ENCODE results near the gene MTARC2. TPM values are rescaled to one million over a fixed set of nuclear protein-coding genes. Genes with fewer than 3 reads are reported as not detected.

MTARC2 gene
- total and polyA plus RNA-seq, 10 of the 15 experiments (the other 5 are each of a cell fraction or from before 2014, with no cell fraction given): 1.9 to 5.5 (median 3.3) TPM

DNA sequence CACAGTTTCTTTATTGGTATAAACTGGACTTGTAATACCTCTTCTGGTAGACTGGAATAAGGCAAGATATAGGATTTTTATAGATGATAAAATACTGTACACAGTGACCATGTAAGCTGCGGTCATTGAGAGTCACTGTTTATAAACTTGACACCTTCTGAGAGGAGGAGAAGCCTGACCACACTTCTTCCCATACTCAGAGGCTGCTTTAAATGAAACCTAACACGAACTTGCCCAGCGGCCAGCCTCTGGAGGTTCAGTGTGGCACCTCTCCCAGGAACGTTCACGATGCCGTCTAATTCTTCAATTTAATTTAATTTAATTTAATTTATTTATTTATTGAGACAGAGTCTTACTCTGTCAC is 61.0 kb downstream of the MTARC2 start:
- no peaks in the 10 kb centered on the region for H3K79me2 ChIP-seq (ENCODE audit: control insufficient read depth, insufficient read depth, low read length)
- no peak overlapping the region for H2AFZ ChIP-seq (ENCODE audit: control insufficient read depth, low read depth, low read length)
- TF ChIP-seq, protein P1, sequence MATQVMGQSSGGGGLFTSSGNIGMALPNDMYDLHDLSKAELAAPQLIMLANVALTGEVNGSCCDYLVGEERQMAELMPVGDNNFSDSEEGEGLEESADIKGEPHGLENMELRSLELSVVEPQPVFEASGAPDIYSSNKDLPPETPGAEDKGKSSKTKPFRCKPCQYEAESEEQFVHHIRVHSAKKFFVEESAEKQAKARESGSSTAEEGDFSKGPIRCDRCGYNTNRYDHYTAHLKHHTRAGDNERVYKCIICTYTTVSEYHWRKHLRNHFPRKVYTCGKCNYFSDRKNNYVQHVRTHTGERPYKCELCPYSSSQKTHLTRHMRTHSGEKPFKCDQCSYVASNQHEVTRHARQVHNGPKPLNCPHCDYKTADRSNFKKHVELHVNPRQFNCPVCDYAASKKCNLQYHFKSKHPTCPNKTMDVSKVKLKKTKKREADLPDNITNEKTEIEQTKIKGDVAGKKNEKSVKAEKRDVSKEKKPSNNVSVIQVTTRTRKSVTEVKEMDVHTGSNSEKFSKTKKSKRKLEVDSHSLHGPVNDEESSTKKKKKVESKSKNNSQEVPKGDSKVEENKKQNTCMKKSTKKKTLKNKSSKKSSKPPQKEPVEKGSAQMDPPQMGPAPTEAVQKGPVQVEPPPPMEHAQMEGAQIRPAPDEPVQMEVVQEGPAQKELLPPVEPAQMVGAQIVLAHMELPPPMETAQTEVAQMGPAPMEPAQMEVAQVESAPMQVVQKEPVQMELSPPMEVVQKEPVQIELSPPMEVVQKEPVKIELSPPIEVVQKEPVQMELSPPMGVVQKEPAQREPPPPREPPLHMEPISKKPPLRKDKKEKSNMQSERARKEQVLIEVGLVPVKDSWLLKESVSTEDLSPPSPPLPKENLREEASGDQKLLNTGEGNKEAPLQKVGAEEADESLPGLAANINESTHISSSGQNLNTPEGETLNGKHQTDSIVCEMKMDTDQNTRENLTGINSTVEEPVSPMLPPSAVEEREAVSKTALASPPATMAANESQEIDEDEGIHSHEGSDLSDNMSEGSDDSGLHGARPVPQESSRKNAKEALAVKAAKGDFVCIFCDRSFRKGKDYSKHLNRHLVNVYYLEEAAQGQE (IDR thresholded peaks at IDR 0.05; ENCODE audit: low read depth, low read length): no peak
- TF ChIP-seq, protein P2, sequence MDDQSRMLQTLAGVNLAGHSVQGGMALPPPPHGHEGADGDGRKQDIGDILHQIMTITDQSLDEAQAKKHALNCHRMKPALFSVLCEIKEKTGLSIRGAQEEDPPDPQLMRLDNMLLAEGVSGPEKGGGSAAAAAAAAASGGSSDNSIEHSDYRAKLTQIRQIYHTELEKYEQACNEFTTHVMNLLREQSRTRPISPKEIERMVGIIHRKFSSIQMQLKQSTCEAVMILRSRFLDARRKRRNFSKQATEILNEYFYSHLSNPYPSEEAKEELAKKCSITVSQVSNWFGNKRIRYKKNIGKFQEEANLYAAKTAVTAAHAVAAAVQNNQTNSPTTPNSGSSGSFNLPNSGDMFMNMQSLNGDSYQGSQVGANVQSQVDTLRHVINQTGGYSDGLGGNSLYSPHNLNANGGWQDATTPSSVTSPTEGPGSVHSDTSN (IDR thresholded peaks at IDR 0.05; ENCODE audit: insufficient replicate concordance, low read depth, low read length): no peak
- no peak for TF ChIP-seq HCFC1 (IDR thresholded peaks at IDR 0.05; ENCODE audit: low read length)
- TF ChIP-seq SREBF1 (IDR thresholded peaks at IDR 0.05; ENCODE audit: low read length): no peak
- no peak for TF ChIP-seq TBL1XR1 (IDR thresholded peaks at IDR 0.05; ENCODE audit: low read depth, low read length)
- no peak for TF ChIP-seq ATF7 (IDR thresholded peaks at IDR 0.05; ENCODE audit: low read depth)
- no peak for TF ChIP-seq MYB (IDR thresholded peaks at IDR 0.05; ENCODE audit: borderline replicate concordance, low read depth, low read length)
- TF ChIP-seq, protein P3, sequence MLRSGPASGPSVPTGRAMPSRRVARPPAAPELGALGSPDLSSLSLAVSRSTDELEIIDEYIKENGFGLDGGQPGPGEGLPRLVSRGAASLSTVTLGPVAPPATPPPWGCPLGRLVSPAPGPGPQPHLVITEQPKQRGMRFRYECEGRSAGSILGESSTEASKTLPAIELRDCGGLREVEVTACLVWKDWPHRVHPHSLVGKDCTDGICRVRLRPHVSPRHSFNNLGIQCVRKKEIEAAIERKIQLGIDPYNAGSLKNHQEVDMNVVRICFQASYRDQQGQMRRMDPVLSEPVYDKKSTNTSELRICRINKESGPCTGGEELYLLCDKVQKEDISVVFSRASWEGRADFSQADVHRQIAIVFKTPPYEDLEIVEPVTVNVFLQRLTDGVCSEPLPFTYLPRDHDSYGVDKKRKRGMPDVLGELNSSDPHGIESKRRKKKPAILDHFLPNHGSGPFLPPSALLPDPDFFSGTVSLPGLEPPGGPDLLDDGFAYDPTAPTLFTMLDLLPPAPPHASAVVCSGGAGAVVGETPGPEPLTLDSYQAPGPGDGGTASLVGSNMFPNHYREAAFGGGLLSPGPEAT (IDR thresholded peaks at IDR 0.05; ENCODE audit: low read depth): no peak
- TF ChIP-seq, protein P4, sequence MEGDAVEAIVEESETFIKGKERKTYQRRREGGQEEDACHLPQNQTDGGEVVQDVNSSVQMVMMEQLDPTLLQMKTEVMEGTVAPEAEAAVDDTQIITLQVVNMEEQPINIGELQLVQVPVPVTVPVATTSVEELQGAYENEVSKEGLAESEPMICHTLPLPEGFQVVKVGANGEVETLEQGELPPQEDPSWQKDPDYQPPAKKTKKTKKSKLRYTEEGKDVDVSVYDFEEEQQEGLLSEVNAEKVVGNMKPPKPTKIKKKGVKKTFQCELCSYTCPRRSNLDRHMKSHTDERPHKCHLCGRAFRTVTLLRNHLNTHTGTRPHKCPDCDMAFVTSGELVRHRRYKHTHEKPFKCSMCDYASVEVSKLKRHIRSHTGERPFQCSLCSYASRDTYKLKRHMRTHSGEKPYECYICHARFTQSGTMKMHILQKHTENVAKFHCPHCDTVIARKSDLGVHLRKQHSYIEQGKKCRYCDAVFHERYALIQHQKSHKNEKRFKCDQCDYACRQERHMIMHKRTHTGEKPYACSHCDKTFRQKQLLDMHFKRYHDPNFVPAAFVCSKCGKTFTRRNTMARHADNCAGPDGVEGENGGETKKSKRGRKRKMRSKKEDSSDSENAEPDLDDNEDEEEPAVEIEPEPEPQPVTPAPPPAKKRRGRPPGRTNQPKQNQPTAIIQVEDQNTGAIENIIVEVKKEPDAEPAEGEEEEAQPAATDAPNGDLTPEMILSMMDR (IDR thresholded peaks at IDR 0.05 in 2 of 3, conservative IDR thresholded peaks at IDR 0.05 in 1 of 3; ENCODE audit: control insufficient read depth in 2 of 3, extremely low read depth in 1 of 3, insufficient read depth in 1 of 3, low read depth in 3 of 3, low read length in 3 of 3): no peak
- no peak for TF ChIP-seq POLR2AphosphoS2 (IDR thresholded peaks at IDR 0.05; ENCODE audit: low read depth, low read length)
- TF ChIP-seq, protein P5, sequence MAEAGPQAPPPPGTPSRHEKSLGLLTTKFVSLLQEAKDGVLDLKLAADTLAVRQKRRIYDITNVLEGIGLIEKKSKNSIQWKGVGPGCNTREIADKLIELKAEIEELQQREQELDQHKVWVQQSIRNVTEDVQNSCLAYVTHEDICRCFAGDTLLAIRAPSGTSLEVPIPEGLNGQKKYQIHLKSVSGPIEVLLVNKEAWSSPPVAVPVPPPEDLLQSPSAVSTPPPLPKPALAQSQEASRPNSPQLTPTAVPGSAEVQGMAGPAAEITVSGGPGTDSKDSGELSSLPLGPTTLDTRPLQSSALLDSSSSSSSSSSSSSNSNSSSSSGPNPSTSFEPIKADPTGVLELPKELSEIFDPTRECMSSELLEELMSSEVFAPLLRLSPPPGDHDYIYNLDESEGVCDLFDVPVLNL (IDR thresholded peaks at IDR 0.05; ENCODE audit: low read depth, low read length): no peak
- no peak for TF ChIP-seq NFYB (IDR thresholded peaks at IDR 0.05; ENCODE audit: insufficient read depth, low read depth, low read length)
- no peak for TF ChIP-seq CBX5 (IDR thresholded peaks at IDR 0.05; ENCODE audit: low read depth)
- H3K4me1 ChIP-seq (ENCODE audit: control insufficient read depth, insufficient read depth, low read length): no peaks in the 10 kb centered on the region
- ChIA-PET POLR2A (no interaction called here), SMC1A (ENCODE audit: uncharacterized antibody, unreplicated experiment) (interaction anchor here (1.4 to 2.4 kb wide), 3 partner anchors 14 to 626 kb away, joined by 3 to 11 read pairs (median 5); no protein-coding TSS in a partner anchor), CTCF (interaction anchor here (0.9 to 5.6 kb wide), 6 partner anchors 10 to 648 kb away, joined by 3 to 45 read pairs (median 4); no protein-coding TSS in a partner anchor), RAD21 (ENCODE audit: unreplicated experiment) (interaction anchor here (1.4 to 2.7 kb wide), 3 partner anchors 394 to 622 kb away, joined by 3 to 9 read pairs (median 4); no protein-coding TSS in a partner anchor)
- intact Hi-C loops (cut with micrococcal nuclease; ENCODE audit: unreplicated experiment): no loop called here
- no peaks in the 10 kb centered on the region for H3K36me3 ChIP-seq (ENCODE audit: control insufficient read depth in 2 of 2, insufficient read depth in 2 of 2, low read length in 1 of 2)
- DNase-seq (ENCODE audit: low read depth, low spot score): no peak
- in situ Hi-C loops (cut with MboI): no loop called here
- no peak overlapping the region for H3K4me3 ChIP-seq
- H3K9ac ChIP-seq (ENCODE audit: control insufficient read depth, insufficient read depth, low read length): no peak overlapping the region
- WGBS (ENCODE audit: insufficient coverage, insufficient replicate concordance, low lambda C conversion rate, missing lambda C conversion rate): 52% methylated on average over 6 of the region's 6 CpGs
- no peaks in the 10 kb centered on the region; a peak in 1 of 4 replicates for H3K27me3 ChIP-seq (replicated peaks in 1 of 2; ENCODE audit: control insufficient read depth in 2 of 2, insufficient read depth in 2 of 2, low read length in 1 of 2)
- no peaks in the 10 kb centered on the region for H3K9me3 ChIP-seq (replicated peaks; ENCODE audit: control insufficient read depth, insufficient read depth, low read length)
- no peak for ATAC-seq
- no peak overlapping the region for H3K27ac ChIP-seq (ENCODE audit: control insufficient read depth, insufficient read depth)
- H3K4me2 ChIP-seq (ENCODE audit: control insufficient read depth, insufficient read depth): no peak overlapping the region
- BruUV-seq (replicated peaks): no TSS peak
- H4K20me1 ChIP-seq (ENCODE audit: control insufficient read depth, insufficient read depth): no peaks in the 10 kb centered on the region
- no peak for FAIRE-seq

All from GM12878 (cell line).